Epithelial cell of esophagus (primary cell): ENCODE measurements around the gene FGF6.
A peak's percentile ranks its signal among the peaks of the same experiment; 100 is the strongest.

Experiments
- DNase-seq: peaks from one replicate; pipeline ENCODE4 v3.0.0; 2010; ENCODE audit warnings: low read depth
- H3K4me3 ChIP-seq: 2 replicates; pipeline ENCODE4 v1.5.1; 2011; ENCODE audit warnings: mild to moderate bottlenecking, low read length, control low read depth
- TF ChIP-seq, protein P1 (sequence below): IDR thresholded peaks from 2 replicates; pipeline ENCODE4 v1.5.1; 2011; ENCODE audit warnings: low read depth, mild to moderate bottlenecking, low read length, control low read depth, inconsistent platforms; ENCODE audit not compliant: insufficient read depth; ENCODE audit errors: missing control alignments

FGF6 gene, protein sequence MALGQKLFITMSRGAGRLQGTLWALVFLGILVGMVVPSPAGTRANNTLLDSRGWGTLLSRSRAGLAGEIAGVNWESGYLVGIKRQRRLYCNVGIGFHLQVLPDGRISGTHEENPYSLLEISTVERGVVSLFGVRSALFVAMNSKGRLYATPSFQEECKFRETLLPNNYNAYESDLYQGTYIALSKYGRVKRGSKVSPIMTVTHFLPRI

DNA sequence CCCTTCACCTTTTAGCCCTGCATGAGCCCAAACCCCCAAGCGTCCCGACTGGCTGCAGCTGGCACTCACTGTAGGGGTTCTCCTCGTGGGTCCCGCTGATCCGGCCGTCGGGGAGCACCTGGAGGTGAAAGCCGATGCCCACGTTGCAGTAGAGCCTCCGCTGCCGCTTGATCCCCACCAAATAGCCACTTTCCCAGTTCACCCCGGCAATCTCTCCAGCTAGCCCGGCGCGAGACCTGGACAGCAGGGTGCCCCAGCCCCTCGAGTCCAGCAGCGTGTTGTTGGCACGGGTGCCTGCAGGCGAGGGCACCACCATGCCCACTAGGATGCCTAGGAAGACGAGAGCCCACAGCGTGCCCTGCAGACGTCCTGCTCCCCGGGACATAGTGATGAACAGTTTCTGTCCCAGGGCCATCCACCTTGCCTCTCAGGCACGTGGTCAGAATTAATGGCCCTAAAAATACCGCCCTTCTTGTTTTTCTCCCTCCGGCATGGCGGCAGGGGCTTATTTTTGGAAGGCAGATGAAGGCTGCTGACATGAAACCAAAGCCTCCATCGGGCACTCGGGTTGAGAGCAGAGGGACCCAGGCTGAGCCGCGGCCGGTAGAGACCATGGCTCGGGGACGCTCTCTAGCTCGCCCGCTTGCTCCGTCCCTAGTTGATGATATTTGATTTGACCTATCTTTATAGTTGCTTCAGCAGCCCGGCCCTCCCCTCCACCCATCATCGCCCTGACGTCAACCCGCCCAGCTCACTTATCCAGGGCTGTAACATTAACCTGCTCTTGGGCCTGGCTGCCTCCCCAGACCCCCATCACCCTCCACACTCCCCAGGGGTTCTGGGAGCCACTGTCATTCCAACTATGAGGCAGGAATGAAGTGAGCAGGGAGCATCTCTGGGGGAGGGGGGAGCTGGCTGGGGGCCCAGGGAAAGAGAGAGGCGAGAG lies at the start of gene FGF6:
FGF6 (minus strand) TSS at position 660 of the 946 bp plus-strand sequence; CDS start at position 415, 245 bp downstream.
- TF ChIP-seq, protein P1, sequence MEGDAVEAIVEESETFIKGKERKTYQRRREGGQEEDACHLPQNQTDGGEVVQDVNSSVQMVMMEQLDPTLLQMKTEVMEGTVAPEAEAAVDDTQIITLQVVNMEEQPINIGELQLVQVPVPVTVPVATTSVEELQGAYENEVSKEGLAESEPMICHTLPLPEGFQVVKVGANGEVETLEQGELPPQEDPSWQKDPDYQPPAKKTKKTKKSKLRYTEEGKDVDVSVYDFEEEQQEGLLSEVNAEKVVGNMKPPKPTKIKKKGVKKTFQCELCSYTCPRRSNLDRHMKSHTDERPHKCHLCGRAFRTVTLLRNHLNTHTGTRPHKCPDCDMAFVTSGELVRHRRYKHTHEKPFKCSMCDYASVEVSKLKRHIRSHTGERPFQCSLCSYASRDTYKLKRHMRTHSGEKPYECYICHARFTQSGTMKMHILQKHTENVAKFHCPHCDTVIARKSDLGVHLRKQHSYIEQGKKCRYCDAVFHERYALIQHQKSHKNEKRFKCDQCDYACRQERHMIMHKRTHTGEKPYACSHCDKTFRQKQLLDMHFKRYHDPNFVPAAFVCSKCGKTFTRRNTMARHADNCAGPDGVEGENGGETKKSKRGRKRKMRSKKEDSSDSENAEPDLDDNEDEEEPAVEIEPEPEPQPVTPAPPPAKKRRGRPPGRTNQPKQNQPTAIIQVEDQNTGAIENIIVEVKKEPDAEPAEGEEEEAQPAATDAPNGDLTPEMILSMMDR: no peak
- DNase-seq: no peak
- no peak within 1 kb of the TSS for H3K4me3 ChIP-seq

GRCh38 chr12:4490973-4491372 lies 45.4 kb upstream of the FGF6 start:
- DNase-seq: no peak
- H3K4me3 ChIP-seq: no peak overlapping the region
- TF ChIP-seq, protein P1: no peak

GRCh38 chr12:4489556-4489955 lies 43.9 kb upstream of the FGF6 start:
- no peak overlapping the region for H3K4me3 ChIP-seq
- no peak for DNase-seq
- TF ChIP-seq, protein P1: no peak

- no peak for DNase-seq
- no peak overlapping the region for H3K4me3 ChIP-seq
- TF ChIP-seq, protein P1: no peak
These were observed 41.4 kb upstream of the FGF6 start for GRCh38 chr12:4486980-4487379.

- TF ChIP-seq, protein P1: no peak
- H3K4me3 ChIP-seq: no peak overlapping the region
- no peak for DNase-seq
These were observed 40.6 kb upstream of the FGF6 start for GRCh38 chr12:4486049-4486699.

- TF ChIP-seq, protein P1: no peak
- DNase-seq: peak; percentile 95
- no peak overlapping the region for H3K4me3 ChIP-seq
These were observed 38.5 kb upstream of the FGF6 start for GRCh38 chr12:4483885-4484823.
